Activated T-helper 17 cell treated with anti-CD3 and anti-CD28 coated beads, Interleukin-2, amount 50 U/mL, for 72 hours (primary cell): Measurements from ENCODE around the gene GCNT1. TPM values are rescaled to one million over a fixed set of nuclear protein-coding genes. Genes with fewer than 3 reads are reported as not detected.
"Not testable (repeated sequence)": the region's sequence is repeated elsewhere in the genome, so short reads cannot be mapped to it uniquely, and the experiment has no call there.

Experiments
- ATAC-seq: fragments of 150-1000 bp; cut with Tn5 transposase; replicated peaks from 2 replicates; pipeline ENCODE4 v1.10.0; 2021; ENCODE audit warnings: mild to moderate bottlenecking, moderate library complexity
- H3K27ac Mint-ChIP-seq: one replicate; pipeline ENCODE4 v1.8.0; 2022; ENCODE audit warnings: mixed read lengths
- H3K27me3 Mint-ChIP-seq: one replicate; pipeline ENCODE4 v1.8.0; 2022; ENCODE audit warnings: mixed read lengths
- H3K36me3 Mint-ChIP-seq: one replicate; pipeline ENCODE4 v1.8.0; 2022; ENCODE audit warnings: low read depth, mild to moderate bottlenecking, mixed read lengths
- H3K4me1 Mint-ChIP-seq: one replicate; pipeline ENCODE4 v1.8.0; 2022; ENCODE audit warnings: mixed read lengths
- H3K4me3 Mint-ChIP-seq: one replicate; pipeline ENCODE4 v1.8.0; 2022; ENCODE audit warnings: mild to moderate bottlenecking, mixed read lengths
- H3K9me3 Mint-ChIP-seq: one replicate; pipeline ENCODE4 v1.8.0; 2022; ENCODE audit warnings: mixed read lengths
- total RNA-seq, 2 donors: library from RNA; stranded (reverse); gene quantifications; one replicate each; pipeline ENCODE4 v1.2.3, GENCODE V29; 2022

The GCNT1 gene
- total RNA-seq, 2 donors from 2014 or later = 8.7 to 11.4 TPM

DNA sequence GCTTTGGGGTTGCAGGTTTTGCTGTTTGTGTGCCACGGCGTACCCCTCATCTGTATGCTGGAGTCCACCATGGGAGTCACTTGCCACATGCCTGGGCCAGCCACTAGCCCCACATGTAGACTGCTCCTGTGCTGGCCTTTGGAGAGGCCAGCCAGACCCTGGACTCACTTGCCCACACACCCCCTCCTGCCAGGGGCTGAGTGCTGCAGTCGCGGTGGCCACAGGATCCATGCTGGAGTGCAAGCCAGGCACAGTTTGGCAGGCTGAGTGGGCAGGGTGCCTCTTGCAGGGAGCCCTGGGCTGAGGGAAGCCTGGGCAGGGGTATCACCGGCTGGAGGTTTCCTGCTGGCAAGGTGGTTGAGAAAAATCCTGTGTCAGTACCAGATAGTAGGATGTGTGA lies 25.6 kb upstream of the GCNT1 start:
- no peaks in the 10 kb centered on the region for H3K36me3 Mint-ChIP-seq
- no peak overlapping the region for H3K4me3 Mint-ChIP-seq
- no peaks in the 10 kb centered on the region for H3K9me3 Mint-ChIP-seq
- H3K4me1 Mint-ChIP-seq = peaks cover 6% of the 10 kb centered on the region
- H3K27ac Mint-ChIP-seq = no peak overlapping the region
- H3K27me3 Mint-ChIP-seq = no peaks in the 10 kb centered on the region
- peak; percentile 44 for ATAC-seq

DNA sequence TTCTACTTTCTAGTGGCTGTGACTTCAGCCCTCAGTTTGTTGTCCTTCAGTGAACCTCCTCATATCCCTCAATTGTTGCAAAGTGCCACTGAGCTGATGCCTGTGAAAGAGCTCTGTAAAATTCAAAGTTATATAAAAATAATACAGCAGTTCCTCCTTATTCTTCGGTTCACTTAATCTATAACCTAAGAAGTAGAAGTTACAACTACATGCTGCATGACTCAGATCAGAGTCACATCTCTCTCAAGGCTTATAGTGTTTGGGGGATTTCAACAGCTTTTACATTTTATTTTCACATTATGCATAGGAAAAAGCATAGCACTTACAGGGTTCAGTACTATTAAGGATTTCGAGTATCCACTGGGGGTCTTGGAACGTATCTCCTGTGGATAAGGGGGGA lies 25.1 kb upstream of the GCNT1 start:
- ATAC-seq = peak; percentile 59

DNA sequence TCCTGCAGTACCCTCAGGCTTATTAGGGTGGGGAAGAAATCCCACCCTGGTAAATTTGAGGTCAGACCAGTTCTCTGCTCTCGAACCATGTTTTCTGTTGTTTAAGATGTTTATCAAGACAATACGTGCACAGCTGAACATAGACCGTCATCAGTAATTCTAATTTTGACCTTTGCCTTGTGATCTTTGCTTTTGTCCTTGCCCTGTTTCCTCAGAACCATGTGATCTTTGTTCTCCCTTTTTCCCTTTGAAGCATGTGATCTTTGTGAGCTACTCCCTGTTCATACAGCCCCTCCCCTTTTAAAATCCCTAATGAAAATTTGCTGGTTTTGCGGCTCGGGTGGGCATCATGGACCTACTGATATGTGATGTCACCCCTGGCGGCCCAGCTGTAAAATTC lies 24.1 kb upstream of the GCNT1 start:
- H3K27me3 Mint-ChIP-seq, H3K27ac Mint-ChIP-seq, H3K36me3 Mint-ChIP-seq: not testable (repeated sequence)

More for the DNA sequence above, 25.1 kb upstream of the GCNT1 start:
- Mint-ChIP-seq H3K27ac (no peak overlapping the region), H3K4me1 (peaks cover 11% of the 10 kb centered on the region), H3K9me3 (no peaks in the 10 kb centered on the region), H3K27me3 (no peaks in the 10 kb centered on the region), H3K36me3 (no peaks in the 10 kb centered on the region), H3K4me3 (no peak overlapping the region)

DNA sequence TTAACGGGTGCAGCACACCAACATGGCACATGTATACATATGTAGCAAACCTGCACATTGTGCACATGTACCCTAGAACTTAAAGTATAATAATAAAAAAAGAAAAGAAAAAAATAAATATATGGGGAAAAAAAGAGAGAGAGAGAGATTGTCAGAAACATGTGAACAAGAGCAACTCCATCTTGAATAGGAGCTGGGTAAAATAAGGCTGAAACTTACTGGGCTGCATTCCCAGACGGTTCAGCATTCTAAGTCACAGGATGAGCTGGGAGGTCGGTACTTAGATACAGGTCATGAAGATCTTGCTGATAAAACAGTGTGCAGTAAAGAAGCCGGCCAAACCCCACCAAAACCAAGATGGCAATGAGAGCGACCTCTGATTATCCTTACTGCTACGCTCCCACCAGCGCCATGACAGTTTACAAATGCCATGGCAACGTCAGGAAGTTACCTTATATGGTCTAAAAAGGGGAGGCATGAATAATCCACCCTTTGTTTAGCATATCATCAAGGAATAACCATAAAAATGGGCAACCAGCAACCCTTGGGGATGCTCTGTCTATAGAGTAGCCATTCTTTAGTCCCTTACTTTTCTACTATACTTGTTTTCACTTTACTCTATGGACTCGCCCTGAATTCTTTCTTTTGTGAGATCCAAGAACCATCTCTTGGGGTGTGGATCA lies 21.8 kb upstream of the GCNT1 start:
- H3K4me3 Mint-ChIP-seq, H3K9me3 Mint-ChIP-seq, H3K36me3 Mint-ChIP-seq, H3K27me3 Mint-ChIP-seq, ATAC-seq: not testable (repeated sequence)
- Mint-ChIP-seq H3K4me1 (peaks cover 21% of the 10 kb centered on the region), H3K27ac (peak overlapping the region; percentile 56)

More for the DNA sequence above, 24.1 kb upstream of the GCNT1 start:
- H3K4me1 Mint-ChIP-seq = peaks cover 11% of the 10 kb centered on the region
- H3K9me3 Mint-ChIP-seq, ATAC-seq, H3K4me3 Mint-ChIP-seq: not testable (repeated sequence)

DNA sequence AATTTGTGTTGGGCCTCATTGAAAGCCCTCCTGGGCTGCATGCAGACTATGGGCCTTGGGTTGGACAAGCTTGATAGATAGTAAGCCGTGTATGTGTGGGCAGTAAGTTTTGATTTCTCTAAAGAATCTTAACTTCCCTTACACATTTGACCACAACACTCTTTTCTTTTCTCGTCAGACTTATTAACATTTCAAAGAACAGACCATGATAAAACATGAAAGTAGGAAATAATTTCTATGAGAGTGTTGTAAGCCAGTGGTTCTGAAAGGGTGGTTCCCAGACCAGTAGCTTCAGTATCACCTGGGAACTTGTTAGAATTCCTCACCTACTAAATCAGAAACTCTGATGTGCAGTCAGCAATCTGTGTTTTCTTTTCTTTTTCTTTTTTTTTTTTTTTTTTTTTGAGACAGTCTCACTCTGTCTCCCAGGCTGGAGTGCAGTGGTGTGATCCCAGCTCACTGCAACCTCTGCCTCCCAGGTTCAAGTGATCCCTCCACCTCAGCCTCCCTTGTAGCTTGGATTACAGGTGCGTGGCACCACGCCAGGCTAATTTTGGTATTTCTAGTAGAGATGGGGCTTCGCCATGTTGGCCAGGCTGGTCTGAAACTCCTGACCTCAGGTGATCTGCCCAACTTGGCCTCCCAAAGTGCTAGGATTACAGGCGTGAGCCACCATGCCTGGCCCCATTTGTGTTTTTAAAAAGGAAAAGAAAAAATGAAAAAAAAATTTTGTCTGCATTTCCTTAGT lies 20.0 kb upstream of the GCNT1 start:
- Mint-ChIP-seq H3K4me3 (peak overlapping the region; percentile 47), H3K27ac (peak overlapping the region; percentile 56), H3K27me3 (no peaks in the 10 kb centered on the region), H3K9me3 (peaks cover 4% of the 10 kb centered on the region), H3K36me3 (peaks cover 21% of the 10 kb centered on the region), H3K4me1 (peaks cover 24% of the 10 kb centered on the region)
- peak; percentile 67 for ATAC-seq

DNA sequence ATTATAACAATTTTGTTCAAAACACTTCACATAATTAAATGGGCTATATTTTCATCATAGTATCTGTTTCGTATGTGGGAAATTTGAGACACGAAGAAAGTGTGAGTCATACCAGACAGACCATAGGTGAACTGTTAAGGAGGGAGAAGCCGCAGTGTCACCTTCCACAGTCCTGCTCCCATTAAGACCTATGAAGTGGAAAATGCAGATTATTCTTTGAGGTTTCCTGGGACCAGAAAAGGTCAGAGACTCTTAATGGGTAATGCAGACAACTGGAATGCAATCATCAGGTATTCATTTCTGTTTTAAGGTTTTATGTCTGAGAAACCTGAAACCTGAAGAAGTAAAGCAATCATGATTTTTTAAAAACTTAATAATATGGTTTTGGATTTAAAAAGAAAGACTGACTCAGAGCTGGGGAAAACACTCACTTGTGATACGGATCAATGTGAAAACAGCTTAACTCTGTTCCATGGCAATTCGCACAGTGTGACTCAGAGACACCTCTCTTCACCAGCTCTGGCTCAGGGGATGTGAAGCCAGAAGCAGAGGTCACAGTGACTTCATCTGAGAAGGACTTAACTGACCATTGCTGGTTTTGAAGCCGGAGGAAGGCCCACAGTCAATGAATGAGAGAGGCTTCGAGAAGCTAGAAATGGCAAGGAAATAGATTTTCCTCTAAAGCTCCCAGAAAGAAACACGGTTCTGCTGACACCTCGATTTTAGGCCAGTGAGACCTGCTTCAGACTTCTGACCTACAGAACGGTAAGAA lies 17.2 kb upstream of the GCNT1 start:
- H3K27me3 Mint-ChIP-seq = no peaks in the 10 kb centered on the region
- peak overlapping the region; percentile 75 for H3K4me3 Mint-ChIP-seq
- H3K4me1 Mint-ChIP-seq = peaks cover 32% of the 10 kb centered on the region
- H3K9me3 Mint-ChIP-seq = peaks cover 4% of the 10 kb centered on the region
- ATAC-seq = peak; percentile 82
- H3K36me3 Mint-ChIP-seq = peaks cover 41% of the 10 kb centered on the region
- H3K27ac Mint-ChIP-seq = peak overlapping the region; percentile 99

DNA sequence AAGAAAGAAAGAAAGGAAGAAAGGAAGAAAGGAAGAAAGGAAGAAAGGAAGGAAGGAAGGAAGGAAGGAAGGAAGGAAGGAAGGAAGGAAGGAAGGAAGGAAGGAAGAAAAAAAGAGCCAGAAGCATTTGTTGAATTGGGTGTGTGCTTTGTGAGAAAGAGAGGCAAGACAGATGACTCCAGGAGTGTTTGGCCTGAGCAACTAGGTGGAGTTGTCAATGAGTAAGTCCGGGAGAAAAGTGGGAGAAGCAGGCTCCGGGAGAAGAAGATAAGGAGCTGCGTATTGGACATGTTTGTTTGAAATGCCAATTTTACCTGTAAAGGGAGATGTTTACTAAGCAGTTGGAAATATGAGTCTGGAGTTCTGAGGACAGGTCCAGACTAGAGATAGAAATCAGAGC lies 15.1 kb upstream of the GCNT1 start:
- Mint-ChIP-seq H3K9me3 (peaks cover 4% of the 10 kb centered on the region), H3K4me3 (peak overlapping the region; percentile 75), H3K36me3 (peaks cover 41% of the 10 kb centered on the region), H3K27ac (peak overlapping the region; percentile 99), H3K4me1 (peaks cover 22% of the 10 kb centered on the region), H3K27me3 (no peaks in the 10 kb centered on the region)
- no peak for ATAC-seq

DNA sequence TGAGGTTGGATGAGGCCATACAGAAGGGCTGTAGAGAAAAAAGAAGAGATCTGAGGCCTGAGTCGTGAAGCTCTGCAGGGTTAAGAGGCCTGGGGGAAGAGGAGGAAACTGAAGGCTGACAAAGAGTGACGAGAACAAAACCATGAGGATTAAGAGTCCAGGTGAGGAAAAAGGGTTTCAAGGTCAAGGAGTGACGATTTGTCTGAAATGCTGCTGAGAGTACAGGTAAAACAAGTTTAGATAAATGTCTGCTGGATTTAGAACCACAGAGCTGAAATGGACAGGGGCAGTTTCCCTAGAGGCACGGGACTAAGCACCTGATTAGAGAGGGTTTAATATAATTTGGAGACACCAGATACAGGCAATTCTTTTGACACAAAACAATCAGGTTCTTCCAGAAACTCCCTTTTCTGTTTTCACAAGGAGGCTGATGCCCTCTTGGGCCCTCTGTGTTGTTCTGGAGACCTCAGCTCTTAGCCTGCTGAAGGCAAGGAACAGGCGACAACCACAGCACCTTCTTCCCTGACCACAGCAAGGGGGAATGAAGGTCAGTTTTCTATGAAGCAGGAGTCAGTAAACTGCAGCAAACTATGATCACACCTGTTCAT lies 14.6 kb upstream of the GCNT1 start:
- Mint-ChIP-seq H3K4me3 (peak overlapping the region; percentile 75), H3K36me3 (peaks cover 45% of the 10 kb centered on the region), H3K27ac (peak overlapping the region; percentile 99), H3K9me3 (peaks cover 4% of the 10 kb centered on the region), H3K27me3 (no peaks in the 10 kb centered on the region), H3K4me1 (peaks cover 22% of the 10 kb centered on the region)
- no peak for ATAC-seq

DNA sequence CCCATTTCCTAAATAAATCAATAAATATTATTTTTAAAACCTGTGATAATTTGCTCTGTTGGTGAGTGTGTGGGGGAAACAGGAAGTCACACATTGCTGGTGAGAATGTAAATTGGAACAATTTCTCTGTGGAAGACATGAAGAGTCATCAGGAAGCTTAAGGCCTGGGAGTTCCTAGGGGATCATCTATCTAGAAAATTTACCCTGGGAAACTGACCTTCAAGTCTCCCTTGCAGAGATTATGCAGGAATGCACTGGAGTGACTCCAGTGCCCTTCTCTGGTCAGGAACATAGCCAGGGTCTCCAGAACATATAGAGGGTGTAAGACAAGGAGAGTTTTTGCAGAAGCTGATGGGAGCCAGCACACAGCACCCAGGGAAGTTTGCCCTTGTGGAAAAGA lies 13.0 kb upstream of the GCNT1 start:
- Mint-ChIP-seq H3K4me3 (peak overlapping the region; percentile 41), H3K4me1 (peaks cover 16% of the 10 kb centered on the region), H3K9me3 (peaks cover 4% of the 10 kb centered on the region), H3K36me3 (peaks cover 53% of the 10 kb centered on the region), H3K27me3 (no peaks in the 10 kb centered on the region), H3K27ac (no peak overlapping the region)
- ATAC-seq = no peak

DNA sequence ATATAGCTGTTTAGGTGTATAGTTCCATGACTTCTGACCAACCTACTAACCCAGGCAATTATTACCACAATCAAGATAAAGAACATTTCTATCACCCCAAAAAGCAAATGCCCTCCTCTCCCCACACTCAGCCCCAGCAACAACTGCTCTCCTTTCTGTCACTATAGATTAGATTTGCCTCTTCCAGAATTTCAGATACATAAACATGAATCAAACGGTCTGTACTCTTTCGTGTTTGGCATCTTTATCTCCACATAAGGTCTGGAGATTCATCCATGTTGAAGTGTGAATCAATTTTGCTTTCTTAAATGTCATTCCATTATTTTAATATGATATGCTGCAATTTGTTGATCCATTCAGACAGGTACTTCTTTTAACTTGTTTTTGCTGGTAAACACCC lies 10.5 kb upstream of the GCNT1 start:
- H3K27me3 Mint-ChIP-seq = no peaks in the 10 kb centered on the region
- ATAC-seq = no peak
- no peak overlapping the region for H3K4me3 Mint-ChIP-seq
- peaks cover 38% of the 10 kb centered on the region for H3K36me3 Mint-ChIP-seq
- H3K4me1 Mint-ChIP-seq = peaks cover 10% of the 10 kb centered on the region
- H3K27ac Mint-ChIP-seq = no peak overlapping the region
- H3K9me3 Mint-ChIP-seq = no peaks in the 10 kb centered on the region

DNA sequence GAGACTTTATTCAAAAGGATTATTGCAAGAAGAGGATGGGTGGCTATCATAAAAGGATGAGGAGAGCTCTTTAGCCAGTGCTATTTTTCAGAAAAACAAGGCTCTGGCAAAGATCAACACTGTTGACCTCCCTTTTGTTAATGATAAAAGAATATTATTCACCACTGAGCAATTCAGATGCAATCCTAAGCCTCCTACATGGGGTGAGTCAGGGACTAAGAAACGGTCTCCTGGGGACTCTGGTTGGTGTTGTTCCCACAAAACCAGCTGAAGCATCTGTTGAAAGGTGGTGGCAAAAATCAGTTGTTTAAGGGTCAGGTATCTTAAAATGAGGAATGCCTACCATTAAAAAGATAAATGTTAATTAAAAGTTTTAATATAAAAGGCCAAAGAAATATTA lies 7.7 kb upstream of the GCNT1 start:
- ATAC-seq = peak; percentile 60
- peaks cover 27% of the 10 kb centered on the region for H3K36me3 Mint-ChIP-seq
- H3K4me3 Mint-ChIP-seq = no peak overlapping the region
- peaks cover 7% of the 10 kb centered on the region for H3K4me1 Mint-ChIP-seq
- no peak overlapping the region for H3K27ac Mint-ChIP-seq
- no peaks in the 10 kb centered on the region for H3K27me3 Mint-ChIP-seq
- no peaks in the 10 kb centered on the region for H3K9me3 Mint-ChIP-seq

DNA sequence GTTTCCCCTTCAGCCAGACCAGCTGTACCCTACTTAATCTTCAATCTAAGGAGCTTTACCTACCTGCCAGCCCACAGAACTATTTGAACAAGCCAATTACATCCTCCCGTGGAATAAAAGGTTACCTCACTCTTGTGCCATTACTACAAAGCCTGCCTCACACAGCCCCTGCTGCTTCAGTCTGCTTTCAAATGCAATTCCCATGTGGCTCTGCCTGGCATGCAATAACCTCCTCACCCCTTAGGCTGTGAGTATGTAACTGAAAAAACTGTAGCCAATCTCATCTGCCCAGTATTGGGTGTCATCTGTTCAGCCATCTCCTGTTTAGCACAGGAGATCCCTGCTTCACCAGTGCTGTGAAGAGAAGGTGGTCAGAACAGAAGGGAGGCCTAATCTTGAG lies 6.1 kb upstream of the GCNT1 start:
- Mint-ChIP-seq H3K27ac (peak overlapping the region; percentile 24), H3K4me1 (peaks cover 7% of the 10 kb centered on the region), H3K4me3 (no peak overlapping the region), H3K9me3 (no peaks in the 10 kb centered on the region), H3K27me3 (no peaks in the 10 kb centered on the region), H3K36me3 (peaks cover 23% of the 10 kb centered on the region)
- ATAC-seq = no peak

DNA sequence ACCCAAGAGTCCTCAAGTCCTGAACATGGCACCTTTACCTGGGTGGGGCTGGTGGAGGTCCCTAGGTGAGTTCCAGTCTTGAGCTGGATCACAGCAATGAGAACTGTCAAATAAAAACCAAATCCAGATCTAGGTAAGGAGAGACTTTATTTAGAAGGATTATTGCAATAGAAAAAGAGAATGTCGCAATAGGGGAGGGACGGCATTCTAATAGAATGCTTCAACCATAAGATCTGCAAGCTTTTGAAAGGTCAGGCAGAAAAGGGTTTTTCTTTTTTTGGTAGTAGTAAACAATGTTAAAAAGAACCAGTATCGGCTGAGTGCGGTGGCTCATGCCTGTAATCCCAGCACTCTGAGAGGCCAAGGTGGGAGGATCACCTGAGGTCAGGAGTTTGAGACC lies 5.2 kb upstream of the GCNT1 start:
- H3K9me3 Mint-ChIP-seq = no peaks in the 10 kb centered on the region
- H3K4me3 Mint-ChIP-seq = no peak overlapping the region
- H3K27ac Mint-ChIP-seq = no peak overlapping the region
- ATAC-seq = no peak
- peaks cover 7% of the 10 kb centered on the region for H3K4me1 Mint-ChIP-seq
- no peaks in the 10 kb centered on the region for H3K27me3 Mint-ChIP-seq
- H3K36me3 Mint-ChIP-seq = peaks cover 23% of the 10 kb centered on the region

DNA sequence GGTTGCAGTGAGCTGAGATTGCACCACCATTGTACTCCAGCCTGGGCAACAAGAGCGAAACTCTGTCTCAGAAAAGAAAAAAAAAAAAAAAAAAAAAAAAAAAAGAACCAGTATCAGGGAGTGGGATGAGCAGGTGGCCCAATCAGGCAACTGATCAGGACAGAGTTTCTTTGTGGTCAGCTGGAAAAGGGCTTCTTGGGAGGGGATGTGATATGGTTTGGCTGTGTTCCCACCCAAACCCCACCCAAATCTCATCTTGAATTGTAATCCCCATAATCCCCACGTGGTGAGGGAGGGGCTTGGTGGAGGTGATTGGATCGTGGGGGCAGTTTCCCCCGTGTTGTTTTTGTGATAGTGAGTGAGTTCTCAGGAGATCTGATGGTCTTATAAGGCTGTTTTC lies 4.7 kb upstream of the GCNT1 start:
- Mint-ChIP-seq H3K27me3 (no peaks in the 10 kb centered on the region), H3K4me3 (no peak overlapping the region), H3K9me3 (no peaks in the 10 kb centered on the region), H3K36me3 (peaks cover 21% of the 10 kb centered on the region), H3K4me1 (peaks cover 7% of the 10 kb centered on the region), H3K27ac (no peak overlapping the region)
- no peak for ATAC-seq
